KG1 (cell line): ENCODE data around the gene TESK2.
A peak's percentile ranks its signal among the peaks of the same experiment; 100 is the strongest.
"Not testable (repeated sequence)": the region's sequence is repeated elsewhere in the genome, so short reads cannot be mapped to it uniquely, and the experiment has no call there.

Experiments
- DNase-seq: peaks from one replicate; lab custom pipeline; 2025; lab: John Stamatoyannopoulos, UW

TESK2 gene

DNA sequence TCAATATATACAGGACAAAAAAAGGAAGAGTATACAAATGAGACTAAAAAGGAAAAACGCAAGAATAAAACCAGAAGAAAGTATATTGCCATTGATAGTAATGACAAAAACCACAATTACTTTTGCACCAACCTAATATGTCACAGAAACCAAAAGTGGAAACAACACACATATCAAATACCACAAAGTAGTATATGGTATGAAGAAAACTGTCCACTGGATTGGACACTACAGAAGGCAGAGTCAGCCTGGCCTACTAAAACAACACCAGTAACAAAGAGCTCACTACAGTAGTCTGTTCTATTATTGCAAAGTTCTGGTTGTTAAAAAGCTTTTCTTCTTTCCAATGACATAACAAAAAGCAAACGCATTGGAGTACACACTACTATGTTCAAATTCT, 17.7 kb downstream of the TESK2 start:
- no peak for DNase-seq

DNA sequence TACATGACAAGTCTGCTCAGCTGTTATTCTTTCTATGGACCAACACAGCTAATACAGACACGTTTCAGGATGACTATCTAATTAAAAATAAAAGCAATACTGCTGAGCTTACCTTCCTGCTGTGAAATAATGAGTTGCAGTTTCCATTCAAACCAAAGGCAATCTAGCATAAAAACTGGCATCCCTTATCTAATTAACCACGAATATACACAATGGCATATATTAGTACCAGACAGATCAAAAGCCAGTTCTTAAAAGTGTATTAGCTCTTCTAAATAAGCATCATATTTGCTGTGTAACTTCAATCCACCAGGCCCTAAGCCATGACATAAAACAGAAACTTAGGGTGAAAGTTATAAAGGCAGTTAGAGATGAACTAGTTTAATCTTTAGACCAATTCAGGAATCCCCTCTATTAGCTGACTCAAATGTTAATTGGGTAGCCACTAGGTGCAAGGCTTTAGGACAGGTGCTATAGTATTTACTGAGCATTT, 20.6 kb downstream of the TESK2 start:
- no peak for DNase-seq

DNA sequence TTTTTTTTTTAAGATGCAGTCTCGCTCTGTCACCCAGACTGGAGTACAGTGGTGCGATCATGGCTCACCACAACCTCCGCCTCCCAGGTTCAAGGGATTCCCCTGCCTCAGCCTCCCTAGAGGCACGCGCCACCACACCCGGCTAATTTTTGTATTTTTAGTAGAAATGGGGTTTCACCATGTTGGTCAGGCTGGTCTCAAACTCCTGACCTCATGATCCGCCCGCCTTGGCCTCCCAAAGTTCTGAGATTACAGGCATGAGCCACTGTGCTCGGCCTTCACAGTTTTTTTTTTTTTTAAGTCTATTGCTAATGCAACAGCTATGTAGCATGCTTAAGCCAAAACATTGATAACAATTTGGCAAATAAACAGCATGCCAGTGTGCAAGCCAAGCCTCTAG, 23.6 kb downstream of the TESK2 start:
- not testable (repeated sequence) for DNase-seq

GRCh38 chr1:45465277-45465676, 25.7 kb downstream of the TESK2 start:
- no peak for DNase-seq

DNA sequence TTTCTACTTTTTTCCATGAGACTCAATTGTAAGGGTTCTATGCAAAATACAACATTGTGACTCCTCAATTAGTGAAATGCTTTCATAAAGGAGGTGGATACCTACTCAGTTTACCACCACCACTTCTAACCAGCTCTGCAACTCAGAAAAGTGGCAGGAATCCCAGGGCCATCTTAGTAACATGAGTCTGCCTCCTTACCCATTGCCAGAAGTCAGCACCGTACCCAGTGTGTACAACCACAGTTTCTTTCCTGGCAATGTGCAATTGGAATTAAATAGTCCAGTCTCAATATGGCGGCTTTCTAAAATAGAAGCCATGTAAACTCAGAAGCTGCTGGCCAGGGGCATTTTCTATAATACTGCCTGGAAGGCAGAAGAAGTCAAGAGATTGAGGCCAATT, 32.1 kb downstream of the TESK2 start:
- DNase-seq: no peak

DNA sequence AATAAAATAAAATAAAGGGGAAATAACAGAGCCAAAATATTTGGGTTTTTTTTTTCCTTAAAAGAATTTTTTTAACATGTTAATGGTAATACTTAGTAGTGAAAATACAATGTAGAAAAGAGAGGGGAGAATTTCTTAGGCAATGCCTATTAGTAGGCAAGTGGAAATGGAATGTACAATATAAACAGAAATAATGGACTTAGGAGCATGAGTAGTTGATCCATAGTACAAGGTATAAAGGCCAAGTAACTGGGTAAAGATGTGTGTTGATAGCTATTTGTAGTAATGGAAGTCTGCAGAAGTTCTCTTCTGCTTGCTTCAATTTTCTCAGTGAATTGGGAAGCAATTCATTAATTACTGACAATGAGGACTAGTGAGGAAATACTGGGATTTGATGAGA, 34.4 kb downstream of the TESK2 start:
- no peak for DNase-seq

DNA sequence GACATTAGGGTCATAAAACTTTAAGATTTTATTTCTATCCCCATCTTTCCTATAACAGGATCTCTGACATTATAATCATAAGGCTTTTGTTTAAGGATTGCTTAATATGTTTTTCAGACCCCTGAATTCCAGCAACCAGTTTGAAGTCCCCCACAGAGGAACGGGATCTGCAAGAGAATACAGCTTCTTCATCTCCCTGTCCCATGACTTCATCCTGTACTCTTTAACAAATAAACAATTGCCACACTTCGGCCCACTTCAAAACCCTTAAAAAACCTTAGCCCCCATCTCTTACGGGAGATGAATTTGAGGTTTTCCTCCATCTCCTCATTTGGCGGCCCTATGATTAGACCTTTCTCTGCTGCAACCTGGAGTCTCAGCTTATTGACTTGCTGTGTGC, 35.8 kb downstream of the TESK2 start:
- DNase-seq: no peak

GRCh38 chr1:45454464-45454863, 36.5 kb downstream of the TESK2 start:
- no peak for DNase-seq

DNA sequence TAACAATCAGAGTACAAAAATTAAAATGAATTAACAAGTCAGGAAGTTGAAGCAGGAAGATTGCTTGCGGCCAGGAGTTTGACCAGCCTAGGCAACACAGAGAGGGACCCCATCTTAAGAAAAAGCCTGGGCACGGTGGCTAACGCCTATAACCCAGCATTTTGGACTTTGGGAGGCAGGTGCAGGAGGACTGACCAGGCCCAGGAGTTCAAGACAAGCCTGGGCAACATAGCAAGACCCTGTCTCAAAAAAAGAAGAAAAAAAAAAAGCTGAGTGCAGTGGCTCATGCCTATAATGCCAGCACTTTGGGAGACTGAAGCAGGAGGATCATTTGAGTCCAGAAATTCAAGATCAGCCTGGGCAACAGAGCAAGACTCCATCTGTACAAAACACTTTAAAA, 38.5 kb downstream of the TESK2 start:
- no peak for DNase-seq

- no peak for DNase-seq
These were observed 42.6 kb downstream of the TESK2 start for GRCh38 chr1:45448357-45448756.

DNA sequence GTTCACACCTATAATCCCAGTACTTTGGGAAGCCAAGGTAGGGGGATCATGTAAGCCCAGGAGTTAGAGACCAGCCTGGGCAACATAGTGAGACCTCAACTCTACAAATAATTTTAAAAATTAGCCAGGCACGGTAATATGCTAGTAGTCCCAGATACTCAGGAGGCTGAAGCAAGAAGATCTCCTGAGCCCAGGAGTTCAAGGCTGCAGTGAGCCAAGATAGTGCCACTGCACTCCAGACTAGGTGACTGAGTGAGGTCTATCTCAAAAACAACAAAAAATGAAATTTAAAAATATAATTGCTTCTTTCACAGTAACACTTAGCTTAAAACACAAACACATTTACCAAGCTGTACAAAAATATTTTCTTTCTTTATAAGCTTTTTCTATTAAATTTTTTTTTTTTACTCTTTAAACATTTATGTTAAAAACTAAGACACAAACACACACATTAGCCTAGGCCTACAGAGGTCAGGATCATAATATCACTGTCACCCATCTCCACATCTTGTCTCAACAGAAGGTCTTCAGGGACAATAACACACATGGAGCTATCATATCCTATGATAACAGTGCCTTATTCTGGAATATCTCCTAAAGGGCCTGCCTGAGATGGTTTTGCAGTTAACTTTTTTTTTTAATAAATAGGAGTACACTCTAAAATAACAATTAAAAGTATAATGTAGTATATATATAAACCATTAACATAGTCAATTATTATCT, 43.9 kb downstream of the TESK2 start:
- no peak for DNase-seq

- no peak for DNase-seq
These were observed 44.4 kb downstream of the TESK2 start for GRCh38 chr1:45446530-45446929.

- no peak for DNase-seq
These were observed 46.3 kb downstream of the TESK2 start for GRCh38 chr1:45444609-45445131.

GRCh38 chr1:45443580-45444446, 47.1 kb downstream of the TESK2 start:
- DNase-seq: no peak

DNA sequence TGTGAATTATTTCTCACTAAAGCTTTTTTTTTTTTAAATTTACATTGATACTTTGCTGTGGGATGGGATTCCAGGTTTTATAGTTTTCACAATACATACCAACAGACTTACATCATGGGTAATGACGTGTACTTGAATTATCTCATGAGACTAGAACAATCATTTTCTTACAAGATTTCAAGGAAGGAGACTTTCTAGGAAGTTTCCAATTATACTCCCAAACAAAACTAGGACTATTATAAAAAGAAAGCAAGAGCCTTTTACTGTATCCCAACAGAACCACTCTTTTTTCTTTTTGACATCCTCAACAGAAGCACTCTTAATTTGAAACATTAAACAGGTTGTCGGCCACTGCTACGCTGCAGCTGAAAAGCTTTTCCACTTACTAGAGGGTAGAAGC, 48.7 kb downstream of the TESK2 start:
- no peak for DNase-seq

DNA sequence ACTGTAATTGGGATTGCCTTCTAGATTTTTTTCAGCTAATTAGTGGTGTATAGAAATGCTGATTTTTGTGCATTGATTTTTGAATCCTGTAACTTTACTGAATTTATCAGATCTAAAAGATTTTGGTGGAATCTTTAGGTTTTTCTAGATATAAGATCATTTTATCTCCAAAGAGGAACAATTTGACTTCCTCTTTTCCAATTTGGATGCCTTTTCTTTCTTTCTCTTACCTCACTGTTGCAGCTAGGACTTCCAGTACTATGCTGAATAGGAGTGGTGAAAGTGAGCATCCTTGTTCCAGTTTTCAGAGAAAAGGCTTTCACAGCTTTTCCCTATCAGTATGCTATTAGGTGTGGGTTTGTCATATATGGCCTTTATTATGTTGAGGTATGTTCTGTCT, 53.6 kb downstream of the TESK2 start:
- DNase-seq: no peak

DNA sequence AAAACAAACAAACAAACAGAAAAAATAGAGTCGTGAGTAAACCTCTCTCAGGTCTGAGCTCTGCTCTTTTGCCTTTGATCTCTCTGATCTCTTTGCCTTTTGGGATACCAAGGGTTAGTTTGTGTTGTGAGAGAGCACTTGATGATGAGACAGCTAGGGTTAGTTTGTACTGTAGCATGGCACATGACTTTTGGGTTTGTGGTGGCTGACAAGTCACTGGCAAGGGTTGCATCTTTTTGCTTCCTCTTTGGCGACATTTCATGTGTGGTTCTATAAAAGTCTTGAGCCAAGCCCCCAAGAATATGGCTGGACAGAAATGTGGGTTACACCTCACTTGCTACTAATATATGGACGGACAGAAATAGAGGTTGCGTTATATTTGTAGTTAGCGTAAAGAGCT, 60.5 kb downstream of the TESK2 start:
- DNase-seq: no peak

DNA sequence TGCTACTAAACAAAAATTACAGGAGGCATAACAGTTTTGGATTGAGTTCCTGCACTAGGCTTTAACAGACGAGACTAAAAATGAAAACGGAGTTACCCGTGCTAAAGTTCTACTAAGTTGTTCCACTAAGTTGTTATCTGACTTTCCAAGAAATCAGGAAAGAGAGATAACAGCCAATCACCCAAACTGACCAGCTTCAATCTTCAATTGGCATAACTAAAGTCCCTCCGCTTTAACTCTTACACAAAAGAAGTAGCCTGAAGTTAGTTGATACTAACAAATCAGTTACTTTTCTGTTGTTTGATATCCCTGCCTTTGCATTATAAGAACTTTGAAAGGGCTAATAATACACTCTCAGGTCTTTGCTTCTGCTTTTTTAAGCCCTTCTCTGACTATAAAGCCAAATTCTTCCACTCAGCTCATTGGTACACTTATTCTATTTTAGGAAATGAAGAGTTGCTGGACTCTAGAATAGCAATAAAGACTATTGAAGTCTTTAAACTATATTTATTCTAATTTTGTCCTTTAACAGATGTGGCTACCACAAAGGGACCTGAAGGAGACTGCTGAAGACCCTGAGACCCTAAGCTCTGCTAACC, 61.3 kb downstream of the TESK2 start:
- DNase-seq: peak; percentile 6

DNA sequence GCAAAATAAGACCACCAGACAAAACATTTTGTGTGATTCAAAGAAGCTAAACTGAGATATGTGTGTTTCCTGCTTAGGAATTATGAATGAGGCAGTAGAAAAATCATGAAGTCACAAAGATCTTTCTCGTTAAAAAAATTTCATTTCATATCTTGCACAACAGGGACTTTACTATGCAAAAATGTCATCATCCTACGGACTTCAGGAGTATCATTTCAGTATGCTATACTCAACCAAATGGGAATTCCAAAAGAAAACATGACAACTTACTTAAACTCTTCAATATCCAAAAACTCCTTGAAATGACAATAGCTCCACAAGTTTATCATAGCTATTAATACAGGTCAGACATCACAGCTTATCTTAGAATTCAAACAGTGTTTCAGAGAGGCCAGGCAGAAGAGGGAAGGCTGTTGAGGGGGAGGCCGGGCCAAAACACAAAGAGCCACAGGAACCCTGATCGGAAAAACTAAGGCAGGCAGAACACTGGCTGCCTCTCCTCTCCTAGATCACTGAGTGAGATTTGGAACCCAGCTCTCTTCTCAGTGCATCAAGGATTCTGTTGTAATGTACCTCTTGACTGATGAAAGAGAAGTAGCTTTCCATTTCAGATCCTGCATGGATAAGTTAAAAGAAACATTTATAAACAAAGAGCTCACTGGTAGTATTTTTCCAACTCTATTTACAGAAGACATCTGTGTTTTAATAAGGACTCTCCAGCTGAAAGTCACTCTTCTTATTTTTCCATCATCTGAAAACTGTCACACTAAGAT, 66.9 kb downstream of the TESK2 start:
- no peak for DNase-seq

DNA sequence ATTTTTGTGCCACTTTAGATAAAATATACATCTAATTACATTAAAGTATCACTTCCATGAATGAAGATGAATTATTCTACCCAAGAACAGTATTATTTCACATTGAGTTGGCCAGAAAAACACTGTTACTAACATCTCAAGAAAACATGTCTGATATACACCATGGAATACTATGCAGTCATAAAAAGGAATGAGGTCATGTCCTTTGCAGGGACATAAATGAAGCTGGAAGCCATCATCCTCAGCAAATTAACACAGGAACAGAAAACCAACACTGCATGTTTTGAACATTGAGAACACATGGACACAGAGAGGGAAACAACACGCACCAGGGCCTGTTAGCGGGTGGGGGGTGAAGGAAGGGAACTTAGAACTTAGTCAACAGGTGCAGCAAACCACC, 69.0 kb downstream of the TESK2 start:
- DNase-seq: no peak

- no peak for DNase-seq
These were observed 76.2 kb downstream of the TESK2 start for GRCh38 chr1:45414746-45415145.

GRCh38 chr1:45412899-45413298, 78.1 kb downstream of the TESK2 start:
- DNase-seq: no peak
